ENCODE data around the gene MINDY3. TPM values are rescaled to one million over a fixed set of nuclear protein-coding genes. Genes with fewer than 3 reads are reported as not detected.

MINDY3 gene
- total and polyA plus RNA-seq, 4 donors, result 6.5 to 16.1 (median 12.3) TPM

GRCh38 chr10:15796098-15796759, 64.1 kb downstream of the MINDY3 start:
- Histone ChIP-seq H3K36me3 (ENCODE audit: control insufficient read depth in 4 of 4, insufficient read depth in 3 of 4, low read depth in 1 of 4, low read length in 3 of 4) (peaks cover 2 to 16% (median 11%) of the 10 kb centered on the region in 4 donors), H3K4me1 (ENCODE audit: control insufficient read depth in 4 of 4, insufficient read depth in 4 of 4, low read length in 3 of 4) (no peaks in the 10 kb centered on the region), H3K27me3 (ENCODE audit: control insufficient read depth in 4 of 4, insufficient read depth in 4 of 4, low read length in 3 of 4) (no peaks in the 10 kb centered on the region), H3K9me3 (ENCODE audit: control insufficient read depth in 4 of 4, low read length in 3 of 4) (peaks cover 0 to 4% (median 2%) of the 10 kb centered on the region in 4 donors), H3K27ac (ENCODE audit: low read depth in 1 of 2, low read length in 2 of 2) (no peak overlapping the region), H3K9ac (ENCODE audit: low read depth in 1 of 2, low read length in 2 of 2) (no peak overlapping the region), H3K4me3 (ENCODE audit: low read depth in 1 of 3, low read length in 3 of 3) (no peak overlapping the region)
- TF ChIP-seq FOXA1 (IDR thresholded peaks at IDR 0.05), result no peak
- no peak for TF ChIP-seq HNF4A (conservative IDR thresholded peaks at IDR 0.05)
- TF ChIP-seq ATF3 (IDR thresholded peaks at IDR 0.05), result no peak
- no peak for TF ChIP-seq JUND (IDR thresholded peaks at IDR 0.05)
- no peak for TF ChIP-seq REST (IDR thresholded peaks at IDR 0.05)
- no peak for TF ChIP-seq HNF4G (IDR thresholded peaks at IDR 0.05)
- TF ChIP-seq YY1 (IDR thresholded peaks at IDR 0.05), result no peak
- TF ChIP-seq NR2F2 (IDR thresholded peaks at IDR 0.05), result no peak
- no peak for TF ChIP-seq ZBTB33 (IDR thresholded peaks at IDR 0.05)
- no peak for TF ChIP-seq EGR1 (IDR thresholded peaks at IDR 0.05; ENCODE audit: low read depth in 2 of 2)
- no peak for TF ChIP-seq FOXA2 (IDR thresholded peaks at IDR 0.05)
- no peak for TF ChIP-seq RXRA (IDR thresholded peaks at IDR 0.05)
- no peak for TF ChIP-seq TAF1 (conservative IDR thresholded peaks at IDR 0.05)
- TF ChIP-seq MAX (IDR thresholded peaks at IDR 0.05), result no peak
- TF ChIP-seq SP1 (IDR thresholded peaks at IDR 0.05), result no peak
- no peak for DNase-seq (ENCODE audit: low spot score)
- 89% methylated on average over 5 of the region's 5 CpGs for WGBS

GRCh38 chr10:15795036-15795792, 65.1 kb downstream of the MINDY3 start:
- Histone ChIP-seq H3K4me1 (ENCODE audit: control insufficient read depth in 4 of 4, insufficient read depth in 4 of 4, low read length in 3 of 4) (no peaks in the 10 kb centered on the region), H3K4me3 (ENCODE audit: low read depth in 1 of 3, low read length in 3 of 3) (no peak overlapping the region), H3K27me3 (ENCODE audit: control insufficient read depth in 4 of 4, insufficient read depth in 4 of 4, low read length in 3 of 4) (no peaks in the 10 kb centered on the region), H3K27ac (ENCODE audit: low read depth in 1 of 2, low read length in 2 of 2) (no peak overlapping the region), H3K36me3 (ENCODE audit: control insufficient read depth in 4 of 4, insufficient read depth in 3 of 4, low read depth in 1 of 4, low read length in 3 of 4) (peaks cover 2 to 13% (median 9%) of the 10 kb centered on the region in 4 donors), H3K9ac (ENCODE audit: low read depth in 1 of 2, low read length in 2 of 2) (no peak overlapping the region), H3K9me3 (ENCODE audit: control insufficient read depth in 4 of 4, low read length in 3 of 4) (no peaks in the 10 kb centered on the region)
- 88% methylated on average over 7 of the region's 7 CpGs for WGBS
- no peak for DNase-seq (ENCODE audit: low spot score)
- no peak for TF ChIP-seq JUND (IDR thresholded peaks at IDR 0.05)
